Heart left ventricle (tissue), 13 donors: Measurements from ENCODE around the gene NRP1.

Source experiments
- CTCF ChIP-seq, 12 donors: fragments of 200-600 bp; sonication (generic) in 4 of 12; IDR thresholded peaks; one replicate each; pipeline versions ENCODE4 v1.5.0 to v1.8.0; 2018 to 2022; ENCODE audit warnings: antibody characterized with exemption in 12 of 12, mild to moderate bottlenecking in 5 of 12
- POLR2A ChIP-seq, 2 donors: fragments of 450-650 bp; IDR thresholded peaks; one replicate each; pipeline ENCODE4 v1.6.1; 2017; ENCODE audit warnings: antibody characterized with exemption in 2 of 2, mild to moderate bottlenecking in 2 of 2, moderate library complexity in 2 of 2
- donor health status: ischemic (EF 13 %, LVEDD 7.1; RV severe dilation, severe dysfunction).
- donor health status: DM: no; HTN: yes; CAD: no.
- donor health status: DM: no; HTN: no; CAD: no.
- donor health status: ischemic (EF 25% LVEDD 6.9; RV normal size, moderate dysfunction).
- donor health status: ischemic (EF 25% LVEDD 5.7; RV mildly dilated, moderate dysfunction).
- donor health status: ischemic (EF 35%, LVEDD 5.7; RV mildly dilated, moderate dysfunction).
- donor health status: nonischemic (EF 11% LVEDD 7.7; RV severe dilation, severe dysfunction).
- donor health status: DM: yes; HTN: yes; CAD: no.
- donor health status: PGD.
- donor health status: ischemic (EF 29% LVEDD 5.4; RV normal size, mild dysfunction).
- donor health status: nonischemic (EF 23%, LVEDD 6.1; RV moderate dilation, normal function).

- TF ChIP-seq CTCF (IDR thresholded peaks at IDR 0.05): no peak
- no peak for TF ChIP-seq POLR2A (IDR thresholded peaks at IDR 0.05)
Measured at GRCh38 chr10:33267708-33268107, 66.8 kb downstream of the NRP1 start.
